Caco-2 (cell line): ENCODE results near the gene IL1A. TPM values are rescaled to one million over a fixed set of nuclear protein-coding genes. Genes with fewer than 3 reads are reported as not detected.

Experiments
- BruUV-seq: library from RNA; stranded (reverse); fragments of 400-500 nt; replicated peaks from 2 replicates; lab custom pipeline; 2021; lab: Mats Ljungman, UMichigan
- CTCF ChIA-PET: fragments of 300-600 bp; sonication (Branson Sonifier 250); formaldehyde crosslinking; loops from one replicate; lab custom pipeline; 2022; ENCODE audit warnings: antibody characterized with exemption; lab: Charles Lee
- POLR2A ChIA-PET: fragments of 300-600 bp; sonication (Branson Sonifier 250); formaldehyde crosslinking; loops from one replicate; lab custom pipeline; 2022; ENCODE audit warnings: antibody characterized with exemption; lab: Charles Lee
- DNase-seq, 2 experiments: peaks; one replicate each; pipeline versions ENCODE4 v3.0.0 to v3.0.0-alpha.2; 2020 to 2022
- H3K27me3 ChIP-seq: replicated peaks from 2 replicates; pipeline ENCODE4 v1.6.0; 2011; ENCODE audit warnings: low read length; ENCODE audit not compliant: control insufficient read depth, insufficient read depth
- H3K36me3 ChIP-seq: 2 replicates; pipeline ENCODE4 v1.5.1; 2011; ENCODE audit warnings: low read length; ENCODE audit not compliant: control insufficient read depth, insufficient read depth
- H3K4me1 ChIP-seq: fragments of 250-450 bp; sonication (Bioruptor Pico); 2 replicates; pipeline ENCODE4 v1.5.1; 2020; ENCODE audit warnings: mild to moderate bottlenecking
- H3K4me3 ChIP-seq: 2 replicates; pipeline ENCODE4 v1.5.1; 2011; ENCODE audit warnings: low read depth, mild to moderate bottlenecking, control low read depth, low read length
- H3K9me3 ChIP-seq: fragments of 250-450 bp; sonication (Bioruptor Pico); 2 replicates; pipeline ENCODE4 v1.5.1; 2020; ENCODE audit warnings: mild to moderate bottlenecking, moderate library complexity
- H3K27ac Mint-ChIP-seq: one replicate; pipeline ENCODE4 v1.8.0; 2022; ENCODE audit warnings: mixed read lengths; ENCODE audit not compliant: unreplicated experiment
- H3K27me3 Mint-ChIP-seq: one replicate; pipeline ENCODE4 v1.8.0; 2022; ENCODE audit warnings: mixed read lengths; ENCODE audit not compliant: insufficient read depth, unreplicated experiment
- H3K36me3 Mint-ChIP-seq: one replicate; pipeline ENCODE4 v1.8.0; 2022; ENCODE audit warnings: mild to moderate bottlenecking, mixed read lengths; ENCODE audit not compliant: insufficient read depth, unreplicated experiment
- H3K4me1 Mint-ChIP-seq: one replicate; pipeline ENCODE4 v1.8.0; 2022; ENCODE audit warnings: low read depth, mixed read lengths; ENCODE audit not compliant: unreplicated experiment
- H3K4me3 Mint-ChIP-seq: one replicate; pipeline ENCODE4 v1.8.0; 2022; ENCODE audit warnings: mild to moderate bottlenecking, moderate library complexity, mixed read lengths; ENCODE audit not compliant: unreplicated experiment
- H3K9me3 Mint-ChIP-seq: one replicate; pipeline ENCODE4 v1.8.0; 2022; ENCODE audit warnings: mixed read lengths; ENCODE audit not compliant: unreplicated experiment
- CTCF ChIP-seq, 2 experiments: fragments of 200-600 bp in 1 of 2; IDR thresholded peaks; 1 replicate in 1 of 2; 2 replicates in 1 of 2; pipeline versions ENCODE4 v1.5.1 to v1.8.0; 2011 to 2022; ENCODE audit warnings: antibody characterized with exemption in 1 of 2, control low read depth in 1 of 2, inconsistent platforms in 1 of 2, low read depth in 1 of 2, low read length in 1 of 2, mild to moderate bottlenecking in 1 of 2, moderate library complexity in 1 of 2; ENCODE audit not compliant: insufficient read depth in 1 of 2, severe bottlenecking in 1 of 2, unreplicated experiment in 1 of 2
- intact Hi-C: fragments of 100-400 bp; cut with micrococcal nuclease; formaldehyde crosslinking; loops from one replicate; pipeline ENCODE4 v1.10.0; 2022; ENCODE audit not compliant: unreplicated experiment
- total RNA-seq: library from RNA; stranded (reverse); gene quantifications from 2 replicates; pipeline ENCODE4 v1.2.3, GENCODE V29; 2022

IL1A gene
- total RNA-seq, 1 experiment from 2014 or later, result not detected

GRCh38 chr2:112818094-112818902 is 34.0 kb upstream of the IL1A start:
- Histone ChIP-seq H3K27me3 (no peaks in the 10 kb centered on the region), H3K9me3 (no peaks in the 10 kb centered on the region), H3K36me3 (no peaks in the 10 kb centered on the region), H3K4me3 (no peak overlapping the region), H3K4me1 (peaks cover 16% of the 10 kb centered on the region; the same call in 1 of the 2 replicates)
- Mint-ChIP-seq H3K9me3 (no peaks in the 10 kb centered on the region), H3K4me3 (no peak overlapping the region), H3K36me3 (no peaks in the 10 kb centered on the region), H3K27ac (no peak overlapping the region), H3K4me1 (no peaks in the 10 kb centered on the region), H3K27me3 (no peaks in the 10 kb centered on the region)
- TF ChIP-seq CTCF (IDR thresholded peaks at IDR 0.05; ENCODE audit: insufficient read depth in 1 of 2, low read depth in 1 of 2, low read length in 1 of 2, severe bottlenecking in 1 of 2, unreplicated experiment in 1 of 2), result no peak
- no peak for DNase-seq
- ChIA-PET CTCF (interaction anchor here (1.1 kb wide), 1 partner anchor 123 kb away, joined by 4 read pairs; no protein-coding TSS in a partner anchor), POLR2A (no interaction called here)
- BruUV-seq, result no TSS peak
- intact Hi-C loops, result no loop called here

- Histone ChIP-seq H3K36me3 (no peaks in the 10 kb centered on the region), H3K4me1 (peaks cover 18% of the 10 kb centered on the region), H3K27me3 (no peaks in the 10 kb centered on the region), H3K9me3 (no peaks in the 10 kb centered on the region), H3K4me3 (no peak overlapping the region)
- Mint-ChIP-seq H3K9me3 (no peaks in the 10 kb centered on the region), H3K27me3 (no peaks in the 10 kb centered on the region), H3K36me3 (no peaks in the 10 kb centered on the region), H3K27ac (no peak overlapping the region), H3K4me1 (no peaks in the 10 kb centered on the region), H3K4me3 (no peak overlapping the region)
- ChIA-PET CTCF (interaction anchor here (0.7 kb wide), 1 partner anchor 121 kb away, joined by 5 read pairs; no protein-coding TSS in a partner anchor), POLR2A (no interaction called here)
- intact Hi-C loops, result no loop called here
- DNase-seq, result no peak
- TF ChIP-seq CTCF (IDR thresholded peaks at IDR 0.05; ENCODE audit: insufficient read depth in 1 of 2, low read depth in 1 of 2, low read length in 1 of 2, severe bottlenecking in 1 of 2, unreplicated experiment in 1 of 2), result no peak
- no TSS peak for BruUV-seq
Measured at GRCh38 chr2:112817082-112817689, 32.9 kb upstream of the IL1A start.

GRCh38 chr2:112814278-112814677 is 30.0 kb upstream of the IL1A start:
- intact Hi-C loops, result no loop called here
- BruUV-seq, result no TSS peak
- DNase-seq, result peak in 1 of 2 experiments; percentile 45
- peaks cover 25% of the 10 kb centered on the region for H3K4me1 ChIP-seq
- no peaks in the 10 kb centered on the region for H3K4me1 Mint-ChIP-seq
- H3K4me3 ChIP-seq, result no peak overlapping the region
- H3K9me3 ChIP-seq, result no peaks in the 10 kb centered on the region
- H3K27ac Mint-ChIP-seq, result no peak overlapping the region
- TF ChIP-seq CTCF (IDR thresholded peaks at IDR 0.05; ENCODE audit: insufficient read depth in 1 of 2, low read depth in 1 of 2, low read length in 1 of 2, severe bottlenecking in 1 of 2, unreplicated experiment in 1 of 2), result no peak
- H3K27me3 Mint-ChIP-seq, result no peaks in the 10 kb centered on the region
- H3K36me3 ChIP-seq, result no peaks in the 10 kb centered on the region
- no peak overlapping the region for H3K4me3 Mint-ChIP-seq
- H3K36me3 Mint-ChIP-seq, result no peaks in the 10 kb centered on the region
- POLR2A ChIA-PET, result no interaction called here
- H3K27me3 ChIP-seq, result no peaks in the 10 kb centered on the region
- peaks cover 8% of the 10 kb centered on the region for H3K9me3 Mint-ChIP-seq
- CTCF ChIA-PET, result no interaction called here
